Measurements from ENCODE around the gene ZCCHC4.

The ZCCHC4 gene

GRCh38 chr4:25346913-25347312 is 34.3 kb downstream of the ZCCHC4 start:
- H3K4me3 ChIP-seq (ENCODE audit: low read depth, low read length), result no peak overlapping the region
- DNase-seq (ENCODE audit: low read depth), result peak; percentile 53
- TF ChIP-seq CTCF (IDR thresholded peaks at IDR 0.05; ENCODE audit: low read depth, low read length) (no peak), MAX (IDR thresholded peaks at IDR 0.05; ENCODE audit: low read depth, low read length) (no peak), POLR2A (IDR thresholded peaks at IDR 0.05; ENCODE audit: extremely low read depth, insufficient read length) (no peak), MYC (IDR thresholded peaks at IDR 0.05; ENCODE audit: low read depth, low read length) (no peak)

- DNase-seq (ENCODE audit: low read depth), result no peak
- TF ChIP-seq CTCF (IDR thresholded peaks at IDR 0.05; ENCODE audit: low read depth, low read length) (no peak), MAX (IDR thresholded peaks at IDR 0.05; ENCODE audit: low read depth, low read length) (no peak), POLR2A (IDR thresholded peaks at IDR 0.05; ENCODE audit: extremely low read depth, insufficient read length) (no peak), MYC (IDR thresholded peaks at IDR 0.05; ENCODE audit: low read depth, low read length) (no peak)
- no peak overlapping the region for H3K4me3 ChIP-seq (ENCODE audit: low read depth, low read length)
Measured at GRCh38 chr4:25347473-25347872, 34.9 kb downstream of the ZCCHC4 start.

GRCh38 chr4:25347971-25348370 is 35.4 kb downstream of the ZCCHC4 start:
- DNase-seq (ENCODE audit: low read depth), result no peak
- TF ChIP-seq MYC (IDR thresholded peaks at IDR 0.05; ENCODE audit: low read depth, low read length) (no peak), CTCF (IDR thresholded peaks at IDR 0.05; ENCODE audit: low read depth, low read length) (no peak), MAX (IDR thresholded peaks at IDR 0.05; ENCODE audit: low read depth, low read length) (no peak), POLR2A (IDR thresholded peaks at IDR 0.05; ENCODE audit: extremely low read depth, insufficient read length) (no peak)
- no peak overlapping the region for H3K4me3 ChIP-seq (ENCODE audit: low read depth, low read length)

GRCh38 chr4:25350561-25350960 is 38.0 kb downstream of the ZCCHC4 start:
- no peak for DNase-seq (ENCODE audit: low read depth)
- no peak for TF ChIP-seq CTCF (IDR thresholded peaks at IDR 0.05; ENCODE audit: low read depth, low read length)
- TF ChIP-seq MYC (IDR thresholded peaks at IDR 0.05; ENCODE audit: low read depth, low read length), result no peak
- no peak for TF ChIP-seq MAX (IDR thresholded peaks at IDR 0.05; ENCODE audit: low read depth, low read length)
- TF ChIP-seq POLR2A (IDR thresholded peaks at IDR 0.05; ENCODE audit: extremely low read depth, insufficient read length), result no peak
- H3K4me3 ChIP-seq (ENCODE audit: low read depth, low read length), result no peak overlapping the region

GRCh38 chr4:25351777-25352416 is 39.3 kb downstream of the ZCCHC4 start:
- no peak overlapping the region for H3K4me3 ChIP-seq (ENCODE audit: low read depth, low read length)
- TF ChIP-seq MYC (IDR thresholded peaks at IDR 0.05; ENCODE audit: low read depth, low read length), result no peak
- no peak for TF ChIP-seq POLR2A (IDR thresholded peaks at IDR 0.05; ENCODE audit: extremely low read depth, insufficient read length)
- TF ChIP-seq MAX (IDR thresholded peaks at IDR 0.05; ENCODE audit: low read depth, low read length), result no peak
- TF ChIP-seq CTCF (IDR thresholded peaks at IDR 0.05; ENCODE audit: low read depth, low read length), result no peak
- DNase-seq (ENCODE audit: low read depth), result no peak

Measured in NB4 (cell line).